Testis (tissue), 2 donors: ENCODE measurements around the gene SIN3A.

Source experiments
- POLR2A ChIP-seq: fragments of 450-650 bp; IDR thresholded peaks from one replicate; pipeline ENCODE4 v1.6.1; 2017; ENCODE audit warnings: antibody characterized with exemption, mild to moderate bottlenecking, moderate library complexity
- TF ChIP-seq, protein P1 (sequence below), 3 experiments: fragments of 450-650 bp in 2 of 3; fragments of 200-600 bp in 1 of 3; sonication (generic) in 1 of 3; IDR thresholded peaks; one replicate each; pipeline ENCODE4 v1.5.1; 2016 to 2019; ENCODE audit warnings: antibody characterized with exemption in 3 of 3, mild to moderate bottlenecking in 2 of 3, moderate library complexity in 1 of 3

DNA sequence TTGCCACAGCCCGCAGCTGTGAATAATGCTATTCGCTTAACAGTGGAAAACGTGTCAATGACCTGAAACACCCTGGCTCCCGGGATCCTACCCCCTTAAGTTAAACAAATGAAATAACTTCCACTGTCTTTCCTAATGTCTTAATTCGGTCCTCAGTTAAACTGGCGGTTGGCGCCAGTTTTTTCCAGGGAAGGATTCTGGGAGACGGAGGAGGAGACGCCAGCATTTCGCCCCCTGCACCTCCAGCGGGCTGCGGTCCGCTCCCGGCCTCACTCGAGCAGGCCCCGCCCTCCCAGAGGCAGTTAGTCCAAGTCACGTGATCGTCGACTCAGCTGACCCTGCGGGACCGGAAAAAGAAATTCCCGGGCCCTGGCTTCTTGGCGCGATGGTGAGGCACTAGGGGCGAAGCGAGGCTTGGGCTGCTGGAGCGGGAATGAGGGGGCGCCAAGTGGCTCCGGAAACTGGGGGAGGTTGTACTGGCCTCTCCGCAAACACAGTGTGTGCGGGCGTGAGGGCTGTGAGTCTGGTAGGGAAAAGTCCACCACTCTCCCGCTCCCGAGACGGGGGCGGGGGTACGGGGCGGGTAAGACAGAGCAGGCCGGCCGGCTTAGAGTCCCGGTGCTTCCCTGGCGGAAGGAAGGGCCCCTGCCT is 115.7 kb downstream of the SIN3A start, which contains the start of gene COMMD4:
- TF ChIP-seq, protein P1, sequence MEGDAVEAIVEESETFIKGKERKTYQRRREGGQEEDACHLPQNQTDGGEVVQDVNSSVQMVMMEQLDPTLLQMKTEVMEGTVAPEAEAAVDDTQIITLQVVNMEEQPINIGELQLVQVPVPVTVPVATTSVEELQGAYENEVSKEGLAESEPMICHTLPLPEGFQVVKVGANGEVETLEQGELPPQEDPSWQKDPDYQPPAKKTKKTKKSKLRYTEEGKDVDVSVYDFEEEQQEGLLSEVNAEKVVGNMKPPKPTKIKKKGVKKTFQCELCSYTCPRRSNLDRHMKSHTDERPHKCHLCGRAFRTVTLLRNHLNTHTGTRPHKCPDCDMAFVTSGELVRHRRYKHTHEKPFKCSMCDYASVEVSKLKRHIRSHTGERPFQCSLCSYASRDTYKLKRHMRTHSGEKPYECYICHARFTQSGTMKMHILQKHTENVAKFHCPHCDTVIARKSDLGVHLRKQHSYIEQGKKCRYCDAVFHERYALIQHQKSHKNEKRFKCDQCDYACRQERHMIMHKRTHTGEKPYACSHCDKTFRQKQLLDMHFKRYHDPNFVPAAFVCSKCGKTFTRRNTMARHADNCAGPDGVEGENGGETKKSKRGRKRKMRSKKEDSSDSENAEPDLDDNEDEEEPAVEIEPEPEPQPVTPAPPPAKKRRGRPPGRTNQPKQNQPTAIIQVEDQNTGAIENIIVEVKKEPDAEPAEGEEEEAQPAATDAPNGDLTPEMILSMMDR (IDR thresholded peaks at IDR 0.05): no peak
- TF ChIP-seq POLR2A: no peak
